Right cardiac atrium (tissue), 5 donors: ENCODE data around the gene CACNG7. TPM values are rescaled to one million over a fixed set of nuclear protein-coding genes. Genes with fewer than 3 reads are reported as not detected.
"Not testable (repeated sequence)": the region's sequence is repeated elsewhere in the genome, so short reads cannot be mapped to it uniquely, and the experiment has no call there.

ENCODE experiments used
- ATAC-seq, 2 donors: fragments of 200-7000 bp; cut with Tn5 transposase; one replicate each; pipeline versions ENCODE4 v1.8.0 to v1.9.1; 2020; ENCODE audit warnings: moderate library complexity in 2 of 2, mild to moderate bottlenecking in 1 of 2
- DNase-seq, 3 donors: peaks; one replicate each; pipeline ENCODE4 v3.0.0-alpha.2; 2020
- H3K27ac ChIP-seq: one replicate; pipeline ENCODE4 v1.5.1; 2013; ENCODE audit warnings: mild to moderate bottlenecking, low read length, control low read depth, moderate library complexity
- H3K27me3 ChIP-seq: one replicate; pipeline ENCODE4 v1.6.1; 2013; ENCODE audit not compliant: control insufficient read depth, insufficient read depth
- H3K4me1 ChIP-seq: one replicate; pipeline ENCODE4 v1.6.1; 2013; ENCODE audit warnings: low read length; ENCODE audit not compliant: control insufficient read depth, insufficient read depth
- H3K4me3 ChIP-seq: one replicate; pipeline ENCODE4 v1.5.1; 2013; ENCODE audit warnings: low read length, control low read depth
- H3K9me3 ChIP-seq: one replicate; pipeline ENCODE4 v1.6.1; 2013; ENCODE audit warnings: low read length; ENCODE audit not compliant: control insufficient read depth
- WGBS: extraction: QIAGEN DNeasy Blood & Tissue Kit; methylation state at CpG from one replicate; pipeline ENCODE4 v1.1.7; 2013; 5-methylcytosine and 5-hydroxymethylcytosine counted together
- intact Hi-C, 4 donors: fragments of 100-400 bp; cut with DNase I; formaldehyde crosslinking; loops; one replicate each; pipeline versions ENCODE4 v1.11.0 to v1.14.0; 2022 to 2023
- long read RNA-seq, 4 donors: library from polyadenylated mRNA; unstranded; transcript quantifications; one replicate each; pipeline ENCODE4 v2.0.0, GENCODE V29; 2020 to 2021
- polyA plus RNA-seq: library from polyadenylated mRNA; stranded (reverse); fragments of 200-250 nt; gene quantifications from one replicate; pipeline ENCODE4 v1.2.3, GENCODE V29; 2013
- total RNA-seq, 4 donors: library from RNA; stranded (reverse); fragmentation: NEBNext Ultra II Directional; extraction: Animal tissue kit (Norgen Biotek cat#: 25700); gene quantifications; one replicate each; pipeline ENCODE4 v1.2.1, GENCODE V29; 2021
- donor health status: healthy with polysubstance abuse.
- donor health status: DM: no; HTN: yes; CAD: no.
- donor health status: DM: no; HTN: no; CAD: no.
- donor health status: DM: no; HTN: yes; CAD: no; lungs with severe emphysema.
- donor health status: DM: yes; HTN: yes; CAD: no.

Gene CACNG7
- not detected for total RNA-seq
- polyA plus RNA-seq: 0.05 TPM
- long read RNA-seq, donor 1: 0 reads
- long read RNA-seq, donor 2: 0 reads
- long read RNA-seq, donor 3: 0 reads
- long read RNA-seq, donor 4: 0 reads

- H3K4me1 ChIP-seq: no peaks in the 10 kb centered on the region
- ATAC-seq: no peak
- peak in 1 of 3 donors; percentile 21 for DNase-seq
- H3K9me3 ChIP-seq: no peaks in the 10 kb centered on the region
- H3K27me3 ChIP-seq: no peaks in the 10 kb centered on the region
- H3K4me3 ChIP-seq: peak within 1 kb of the TSS; percentile 8
- intact Hi-C loops: loop anchor here in 2 of 4 donors (10.0 kb wide), 1 partner anchor 116 kb away; no protein-coding TSS in a partner anchor
- no peak within 1 kb of the TSS for H3K27ac ChIP-seq
- 4% methylated on average over 28 of the region's 28 CpGs for WGBS
Measured at GRCh38 chr19:53908935-53909415, at the start of gene CACNG7. Gene CACNG7, plus strand, starts transcription at chr19:53909278. Its CDS starts 3,554 bp downstream, at chr19:53912832.

DNA sequence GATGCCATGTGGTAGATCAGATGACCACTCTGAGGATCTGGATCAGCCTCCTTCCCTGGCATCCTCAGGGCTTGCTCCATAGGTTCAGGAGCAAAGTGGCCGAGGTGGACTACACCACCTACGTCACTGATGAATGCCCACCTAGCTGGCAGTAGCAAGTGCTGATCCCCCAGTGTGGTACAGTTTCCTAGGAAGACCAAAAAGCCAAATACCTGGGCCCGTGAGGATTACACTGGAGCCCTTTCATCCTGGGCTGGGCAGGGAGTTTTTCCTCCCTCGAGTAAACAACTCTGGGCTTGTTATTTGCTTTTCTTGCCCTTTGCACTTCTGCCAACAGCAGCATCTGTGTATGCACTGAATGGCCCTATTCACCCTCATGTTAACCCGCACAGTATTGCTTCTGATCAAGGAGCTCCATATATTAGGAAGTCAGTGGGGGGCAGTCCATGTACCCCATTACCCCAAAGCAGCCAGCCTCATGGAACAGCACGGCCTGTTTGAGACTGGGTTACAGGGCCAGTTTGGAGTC is 44.7 kb upstream of the CACNG7 start:
- 82% methylated on average over 6 of the region's 6 CpGs for WGBS
- H3K4me1 ChIP-seq: peaks cover 7% of the 10 kb centered on the region
- no peaks in the 10 kb centered on the region for H3K9me3 ChIP-seq
- intact Hi-C loops: no loop called here
- DNase-seq (no peak), ATAC-seq (no peak)
- no peak overlapping the region for H3K4me3 ChIP-seq
- H3K27me3 ChIP-seq: no peaks in the 10 kb centered on the region
- no peak overlapping the region for H3K27ac ChIP-seq

- intact Hi-C loops: no loop called here
- Histone ChIP-seq H3K4me3 (no peak overlapping the region), H3K27ac (peak overlapping the region; percentile 97), H3K4me1 (peaks cover 7% of the 10 kb centered on the region), H3K9me3 (no peaks in the 10 kb centered on the region), H3K27me3 (no peaks in the 10 kb centered on the region)
- no peak for ATAC-seq
- DNase-seq: no peak
- 57% methylated on average over 9 of the region's 9 CpGs for WGBS
Measured at GRCh38 chr19:53865523-53865917, 43.6 kb upstream of the CACNG7 start.

- peak; percentile 91 to 96 (median 95) for DNase-seq
- Histone ChIP-seq H3K27ac (peak overlapping the region; percentile 97), H3K4me1 (peaks cover 7% of the 10 kb centered on the region), H3K27me3 (no peaks in the 10 kb centered on the region), H3K4me3 (peak overlapping the region; percentile 99), H3K9me3 (no peaks in the 10 kb centered on the region)
- WGBS: 1% methylated on average over 50 of the region's 50 CpGs
- peak; percentile 62 to 63 for ATAC-seq
- intact Hi-C loops: no loop called here
Measured at GRCh38 chr19:53865918-53866864, 42.9 kb upstream of the CACNG7 start.

GRCh38 chr19:53866865-53867224 is 42.2 kb upstream of the CACNG7 start:
- peak; percentile 45 to 74 (median 65) for DNase-seq
- WGBS: 14% methylated on average over 14 of the region's 14 CpGs

GRCh38 chr19:53867225-53868090 is 41.6 kb upstream of the CACNG7 start, which contains the start of gene MYADM:
Gene MYADM, plus strand, starts transcription at chr19:53867883. Its CDS starts 5,647 bp downstream, at chr19:53873530.
- Histone ChIP-seq H3K4me1 (peaks cover 7% of the 10 kb centered on the region), H3K4me3 (peak within 1 kb of the TSS; percentile 99), H3K27me3 (no peaks in the 10 kb centered on the region), H3K9me3 (no peaks in the 10 kb centered on the region), H3K27ac (peak within 1 kb of the TSS; percentile 100)
- intact Hi-C loops: no loop called here
- WGBS: 1% methylated on average over 37 of the region's 37 CpGs
- ATAC-seq (peak; percentile 82 to 89), DNase-seq (peak; percentile 99 to 100 (median 100))

More at GRCh38 chr19:53866865-53867224, 42.2 kb upstream of the CACNG7 start:
- Histone ChIP-seq H3K27ac (peak overlapping the region; percentile 97), H3K4me3 (peak overlapping the region; percentile 99), H3K9me3 (no peaks in the 10 kb centered on the region), H3K4me1 (peaks cover 7% of the 10 kb centered on the region), H3K27me3 (no peaks in the 10 kb centered on the region)
- ATAC-seq: no peak
- intact Hi-C loops: no loop called here

DNA sequence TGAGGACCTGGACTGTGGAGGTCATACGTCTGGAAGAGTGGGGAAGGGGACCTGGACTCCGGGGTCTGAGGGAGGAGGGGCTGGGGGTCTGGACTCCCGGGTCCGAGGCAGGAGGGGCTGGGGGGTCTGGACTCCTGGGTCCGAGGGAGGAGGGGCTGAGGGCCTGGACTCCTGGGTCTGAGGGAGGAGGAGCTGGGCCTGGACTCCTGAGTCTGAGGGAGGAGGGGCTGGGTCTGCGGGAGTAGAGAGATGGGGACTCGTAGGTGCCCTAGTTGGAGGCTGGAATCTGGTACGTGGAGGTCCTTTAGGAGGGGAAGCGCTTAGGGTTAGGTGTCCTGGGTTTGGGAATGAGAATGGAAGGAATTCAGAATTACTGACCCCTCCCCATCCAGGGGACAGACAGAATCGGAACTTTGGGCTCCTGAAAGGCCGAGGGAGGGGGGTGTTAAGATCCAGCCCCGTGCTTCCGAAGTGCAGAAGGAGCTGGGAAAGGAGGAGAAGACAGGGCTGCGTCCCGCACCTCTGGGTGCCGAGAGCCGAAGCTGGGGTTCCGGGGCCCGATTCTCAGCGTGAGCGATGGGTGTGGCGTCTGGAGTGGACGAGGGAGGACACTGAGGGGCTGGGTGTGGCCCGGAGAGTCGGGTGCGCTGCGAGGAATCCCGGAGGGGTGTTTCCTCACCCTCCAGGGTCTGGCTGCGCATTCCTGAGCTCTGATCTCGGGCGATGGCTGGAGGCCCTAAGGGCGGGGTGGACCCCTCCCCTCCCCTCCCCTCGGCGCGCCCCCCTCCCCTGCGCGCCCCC is 40.8 kb upstream of the CACNG7 start:
- intact Hi-C loops: no loop called here
- WGBS: under 1% methylated on average over 35 of the region's 37 CpGs
- Histone ChIP-seq H3K27ac (peak overlapping the region; percentile 100), H3K9me3 (no peaks in the 10 kb centered on the region), H3K4me3 (peak overlapping the region; percentile 99), H3K4me1 (peaks cover 7% of the 10 kb centered on the region), H3K27me3 (no peaks in the 10 kb centered on the region)
- peak; percentile 78 to 85 (median 84) for DNase-seq
- ATAC-seq: peak; percentile 4 to 24

DNA sequence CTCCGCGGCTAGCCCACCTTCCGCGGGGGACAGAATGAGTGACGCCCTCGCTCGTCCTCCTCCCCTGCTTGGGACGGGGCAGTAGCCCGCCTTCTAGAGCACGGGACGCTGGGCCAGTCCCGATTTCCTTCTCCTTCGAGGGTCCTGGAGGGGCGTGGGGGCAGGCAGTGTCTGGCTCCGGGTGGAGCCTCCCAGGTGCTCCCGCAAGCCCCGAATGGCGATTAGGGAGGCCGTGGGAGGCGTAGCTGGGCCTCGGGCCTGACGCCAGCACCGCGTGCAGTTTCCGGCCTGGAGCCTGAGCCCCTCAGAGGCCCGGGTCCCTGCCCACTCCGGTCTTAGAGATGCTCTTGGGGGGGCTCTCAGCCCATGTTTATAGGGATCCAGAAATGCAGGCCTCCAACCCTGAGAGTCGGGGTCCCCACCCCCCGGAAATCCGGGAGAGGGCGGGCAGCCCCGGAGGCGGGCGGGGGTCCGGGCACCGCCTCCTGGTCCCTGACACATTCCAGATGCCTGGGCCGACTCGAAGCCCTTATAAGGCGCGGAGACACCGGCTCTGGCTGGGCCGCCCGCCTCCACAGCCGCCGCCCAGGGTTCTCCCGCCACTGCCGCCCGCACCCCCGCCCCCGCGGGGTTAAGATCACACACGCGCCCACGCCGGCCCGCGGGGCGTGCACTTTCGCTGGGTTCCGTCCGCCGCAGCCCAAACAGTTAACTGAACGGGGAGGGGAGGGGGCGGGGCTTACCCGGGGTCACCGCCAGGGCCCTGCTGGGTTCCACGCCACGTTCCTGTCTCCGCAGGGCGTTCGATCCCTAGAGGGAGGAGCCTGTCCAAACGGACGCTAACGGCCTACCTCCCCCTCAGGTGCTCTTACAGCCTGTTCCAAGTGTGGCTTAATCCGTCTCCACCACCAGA is 39.9 kb upstream of the CACNG7 start:
- WGBS: under 1% methylated on average over 74 of the region's 75 CpGs
- DNase-seq (peak; percentile 95 to 97 (median 96)), ATAC-seq (peak; percentile 73 to 78)
- H3K4me3 ChIP-seq: peak overlapping the region; percentile 99
- H3K27ac ChIP-seq: peak overlapping the region; percentile 100
- peaks cover 7% of the 10 kb centered on the region for H3K4me1 ChIP-seq
- H3K9me3 ChIP-seq: no peaks in the 10 kb centered on the region
- intact Hi-C loops: no loop called here
- H3K27me3 ChIP-seq: no peaks in the 10 kb centered on the region

DNA sequence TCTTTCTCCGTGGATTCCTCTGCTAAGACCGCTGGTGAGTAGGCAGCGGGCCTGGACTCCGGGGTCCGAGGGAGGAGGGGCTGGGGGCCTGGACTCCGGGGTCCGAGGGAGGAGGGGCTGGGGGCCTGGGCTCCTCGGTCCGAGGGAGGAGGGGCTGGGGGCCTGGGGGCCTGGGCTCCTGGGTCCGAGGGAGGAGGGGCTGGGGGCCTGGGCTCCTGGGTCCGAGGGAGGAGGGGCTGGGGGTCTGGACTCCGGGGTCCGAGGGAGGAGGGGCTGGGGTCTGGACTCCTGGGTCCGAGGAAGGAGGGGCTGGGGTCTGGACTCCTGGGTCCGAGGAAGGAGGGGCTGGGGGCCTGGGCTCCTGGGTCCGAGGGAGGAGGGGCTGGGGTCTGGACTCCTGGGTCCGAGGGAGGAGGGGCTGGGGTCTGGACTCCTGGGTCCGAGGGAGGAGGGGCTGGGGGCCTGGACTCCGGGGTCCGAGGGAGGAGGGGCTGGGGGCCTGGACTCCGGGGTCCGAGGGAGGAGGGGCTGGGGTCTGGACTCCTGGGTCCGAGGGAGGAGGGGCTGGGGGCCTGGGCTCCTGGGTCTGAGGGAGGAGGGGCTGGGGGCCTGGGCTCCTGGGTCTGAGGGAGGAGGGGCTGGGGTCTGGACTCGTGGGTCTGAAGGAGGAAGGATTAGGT is 39.1 kb upstream of the CACNG7 start:
- ATAC-seq, H3K27me3 ChIP-seq, intact Hi-C loops, H3K4me1 ChIP-seq, H3K9me3 ChIP-seq: not testable (repeated sequence)
- WGBS: 5% methylated on average over 24 of the region's 24 CpGs
- Histone ChIP-seq H3K27ac (peak overlapping the region; percentile 66), H3K4me3 (peak overlapping the region; percentile 99)
- DNase-seq: peak in 1 of 3 donors; percentile 55
